H9 (cell line): ENCODE results near the gene CLINT1. TPM values are rescaled to one million over a fixed set of nuclear protein-coding genes. Genes with fewer than 3 reads are reported as not detected.

Source experiments
- DNase-seq: peaks from one replicate; pipeline ENCODE4 v3.0.0-alpha.2; 2017
- H2AFZ ChIP-seq: one replicate; pipeline ENCODE4 v1.6.1; 2013; ENCODE audit warnings: mild to moderate bottlenecking, low read length, control low read depth, moderate library complexity
- H2AK5ac ChIP-seq: 2 replicates; pipeline ENCODE4 v1.6.1; 2013; ENCODE audit warnings: low read length, control low read depth, mixed read lengths; ENCODE audit not compliant: insufficient read length
- H2BK120ac ChIP-seq: one replicate; pipeline ENCODE4 v1.6.1; 2013; ENCODE audit warnings: low read depth, mild to moderate bottlenecking, low read length, control low read depth, inconsistent platforms; ENCODE audit not compliant: poor library complexity, severe bottlenecking
- H2BK12ac ChIP-seq: 2 replicates; pipeline ENCODE4 v1.6.1; 2013; ENCODE audit warnings: low read length, control low read depth, mixed read lengths, low read depth; ENCODE audit not compliant: insufficient read length
- H2BK15ac ChIP-seq: 2 replicates; pipeline ENCODE4 v1.6.1; 2013; ENCODE audit warnings: low read depth, low read length, control low read depth
- H2BK20ac ChIP-seq: one replicate; pipeline ENCODE4 v1.6.1; 2013; ENCODE audit warnings: low read depth, mild to moderate bottlenecking, low read length, control low read depth, inconsistent platforms; ENCODE audit not compliant: poor library complexity, severe bottlenecking
- H2BK5ac ChIP-seq: 2 replicates; pipeline ENCODE4 v1.6.1; 2013; ENCODE audit warnings: low read length, control low read depth, mixed read lengths; ENCODE audit not compliant: insufficient read length
- H3K14ac ChIP-seq: 2 replicates; pipeline ENCODE4 v1.6.1; 2013; ENCODE audit warnings: low read length, control low read depth; ENCODE audit not compliant: insufficient read depth
- H3K18ac ChIP-seq: 2 replicates; pipeline ENCODE4 v1.6.1; 2013; ENCODE audit warnings: low read depth, mild to moderate bottlenecking, mixed read lengths, low read length, control low read depth; ENCODE audit not compliant: insufficient read length
- H3K23ac ChIP-seq: 2 replicates; pipeline ENCODE4 v1.6.1; 2013; ENCODE audit warnings: low read length, control low read depth, mixed read lengths, low read depth; ENCODE audit not compliant: insufficient read length
- H3K23me2 ChIP-seq: 2 replicates; pipeline ENCODE4 v1.6.1; 2013; ENCODE audit warnings: low read depth, mild to moderate bottlenecking, mixed read lengths, low read length, control low read depth; ENCODE audit not compliant: insufficient read length, poor library complexity, severe bottlenecking
- H3K27ac ChIP-seq: 2 replicates; pipeline ENCODE4 v1.5.1; 2013; ENCODE audit warnings: low read length, control low read depth, mixed read lengths, low read depth; ENCODE audit not compliant: insufficient read length
- H3K27me3 ChIP-seq: 2 replicates; pipeline ENCODE4 v1.6.1; 2013; ENCODE audit warnings: low read length, control low read depth, inconsistent platforms; ENCODE audit not compliant: insufficient read depth
- H3K4ac ChIP-seq: 2 replicates; pipeline ENCODE4 v1.6.1; 2013; ENCODE audit warnings: low read depth, mild to moderate bottlenecking, control low read depth, inconsistent platforms, low read length, moderate library complexity
- H3K4me1 ChIP-seq: 2 replicates; pipeline ENCODE4 v1.6.1; 2013; ENCODE audit warnings: low read length, control low read depth, inconsistent platforms; ENCODE audit not compliant: insufficient read depth
- H3K4me2 ChIP-seq: 2 replicates; pipeline ENCODE4 v1.6.1; 2013; ENCODE audit warnings: low read length, control low read depth, mixed read lengths; ENCODE audit not compliant: insufficient read length, insufficient read depth
- H3K56ac ChIP-seq: 2 replicates; pipeline ENCODE4 v1.6.1; 2013; ENCODE audit warnings: low read depth, mild to moderate bottlenecking, mixed read lengths, low read length, control low read depth; ENCODE audit not compliant: insufficient read length
- H3K79me1 ChIP-seq: 2 replicates; pipeline ENCODE4 v1.6.1; 2013; ENCODE audit warnings: low read depth, mild to moderate bottlenecking, moderate library complexity, low read length, control low read depth, inconsistent platforms; ENCODE audit not compliant: insufficient read depth, poor library complexity, severe bottlenecking
- H3K79me2 ChIP-seq: 2 replicates; pipeline ENCODE4 v1.6.1; 2013; ENCODE audit warnings: low read length, control low read depth, inconsistent platforms; ENCODE audit not compliant: insufficient read depth
- H3K9ac ChIP-seq: 2 replicates; pipeline ENCODE4 v1.6.1; 2013; ENCODE audit warnings: low read length, control low read depth, mixed read lengths; ENCODE audit not compliant: insufficient read length; ENCODE audit errors: extremely low read depth
- H3K9me3 ChIP-seq: one replicate; pipeline ENCODE4 v1.6.1; 2013; ENCODE audit warnings: low read depth, low read length, inconsistent platforms; ENCODE audit not compliant: control insufficient read depth
- H3T11ph ChIP-seq: one replicate; pipeline ENCODE4 v1.6.1; 2013; ENCODE audit warnings: mild to moderate bottlenecking, low read length, control low read depth, inconsistent platforms
- H4K20me1 ChIP-seq: one replicate; pipeline ENCODE4 v1.6.1; 2013; ENCODE audit not compliant: control insufficient read depth, insufficient read length, insufficient read depth
- H4K5ac ChIP-seq: 2 replicates; pipeline ENCODE4 v1.6.1; 2013; ENCODE audit warnings: low read depth, mild to moderate bottlenecking, mixed read lengths, low read length, control low read depth; ENCODE audit not compliant: insufficient read length
- H4K8ac ChIP-seq: replicated peaks from 2 replicates; pipeline ENCODE4 v1.6.1; 2013; ENCODE audit warnings: low read length, control low read depth, mixed read lengths, low read depth; ENCODE audit not compliant: insufficient read length
- H4K91ac ChIP-seq: 2 replicates; pipeline ENCODE4 v1.6.1; 2013; ENCODE audit warnings: low read depth, mild to moderate bottlenecking, moderate library complexity, mixed read lengths, low read length, control low read depth; ENCODE audit not compliant: insufficient read length
- H3K27ac Mint-ChIP-seq, 3 experiments: 2 replicates in 2 of 3; 3 replicates in 1 of 3; pipeline ENCODE4 v1.8.0; 2020 to 2021; ENCODE audit warnings: mixed read lengths in 3 of 3, mild to moderate bottlenecking in 1 of 3, moderate library complexity in 1 of 3
- H3K27me3 Mint-ChIP-seq: 2 replicates; pipeline ENCODE4 v1.8.0; 2021; ENCODE audit warnings: low read depth, mild to moderate bottlenecking, moderate library complexity, mixed read lengths
- H3K36me3 Mint-ChIP-seq, 3 experiments: 2 replicates in 2 of 3; 3 replicates in 1 of 3; pipeline ENCODE4 v1.8.0; 2020 to 2021; ENCODE audit warnings: low read depth in 3 of 3, mixed read lengths in 3 of 3; ENCODE audit not compliant: insufficient read depth in 1 of 3
- H3K4me1 Mint-ChIP-seq, 2 experiments: 2 replicates each; pipeline ENCODE4 v1.8.0; 2020; ENCODE audit warnings: mixed read lengths in 2 of 2
- H3K4me3 Mint-ChIP-seq, 2 experiments: 2 replicates in 1 of 2; 3 replicates in 1 of 2; pipeline ENCODE4 v1.8.0; 2020 to 2021; ENCODE audit warnings: mild to moderate bottlenecking in 2 of 2, mixed read lengths in 2 of 2, moderate library complexity in 1 of 2
- H3K9me3 Mint-ChIP-seq, 2 experiments: 2 replicates in 1 of 2; 3 replicates in 1 of 2; pipeline ENCODE4 v1.8.0; 2020; ENCODE audit warnings: mild to moderate bottlenecking in 2 of 2, mixed read lengths in 2 of 2, moderate library complexity in 1 of 2
- CTCF ChIP-seq: fragments of 200-600 bp; sonication (generic); conservative IDR thresholded peaks from 3 replicates; pipeline ENCODE4 v1.8.0; 2021; ENCODE audit warnings: antibody characterized with exemption, mild to moderate bottlenecking
- WGBS: extraction: QIAGEN DNeasy Blood & Tissue Kit; methylation state at CpG from one replicate; pipeline ENCODE4 v1.1.7; 2013; ENCODE audit warnings: missing lambda C conversion rate, low lambda C conversion rate, mixed read lengths; ENCODE audit not compliant: insufficient read length; ENCODE audit errors: extremely low coverage; 5-methylcytosine and 5-hydroxymethylcytosine counted together
- total RNA-seq: library from RNA; stranded (reverse); gene quantifications from 2 replicates; pipeline ENCODE4 v1.2.1, GENCODE V29; 2021

The CLINT1 gene
- total RNA-seq, 1 experiment from 2014 or later, result 79.1 TPM

GRCh38 chr5:157818368-157818767, 40.6 kb downstream of the CLINT1 start:
- Mint-ChIP-seq H3K27ac (no peak overlapping the region), H3K9me3 (no peaks in the 10 kb centered on the region), H3K36me3 (peaks cover 5 to 18% (median 10%) of the 10 kb centered on the region in 3 experiments; a peak in 5 of 7 replicates), H3K4me1 (peaks cover 23 to 24% of the 10 kb centered on the region in 2 experiments), H3K4me3 (no peak overlapping the region), H3K27me3 (no peaks in the 10 kb centered on the region)
- Histone ChIP-seq H3K9me3 (no peaks in the 10 kb centered on the region), H3K9ac (no peak overlapping the region), H3K79me1 (no peaks in the 10 kb centered on the region), H3K79me2 (peaks cover 5% of the 10 kb centered on the region; the same call in 1 of the 2 replicates), H4K8ac (no peak overlapping the region), H4K91ac (no peak overlapping the region), H2BK20ac (no peak overlapping the region), H3K14ac (no peak overlapping the region), H3K23me2 (no peaks in the 10 kb centered on the region), H3K27me3 (no peaks in the 10 kb centered on the region), H3K23ac (no peak overlapping the region), H3K18ac (no peak overlapping the region), H3T11ph (no peak overlapping the region), H3K4me2 (no peak overlapping the region), H2AFZ (no peak overlapping the region), H2BK5ac (no peak overlapping the region), H3K56ac (no peak overlapping the region), H2BK12ac (no peak overlapping the region), H2BK120ac (no peak overlapping the region), H4K20me1 (no peaks in the 10 kb centered on the region), H3K4ac (no peak overlapping the region), H2AK5ac (no peak overlapping the region), H3K4me1 (no peaks in the 10 kb centered on the region), H4K5ac (no peak overlapping the region), H2BK15ac (no peak overlapping the region), H3K27ac (no peak overlapping the region)
- no CpG with 5 or more reads among the region's 2 CpGs for WGBS
- no peak for TF ChIP-seq CTCF
- no peak for DNase-seq
